ENCODE data around the gene URB1. TPM values are rescaled to one million over a fixed set of nuclear protein-coding genes. Genes with fewer than 3 reads are reported as not detected.

Gene URB1
- total RNA-seq, 2 experiments from 2014 or later, result 19.4 to 25.4 TPM

DNA sequence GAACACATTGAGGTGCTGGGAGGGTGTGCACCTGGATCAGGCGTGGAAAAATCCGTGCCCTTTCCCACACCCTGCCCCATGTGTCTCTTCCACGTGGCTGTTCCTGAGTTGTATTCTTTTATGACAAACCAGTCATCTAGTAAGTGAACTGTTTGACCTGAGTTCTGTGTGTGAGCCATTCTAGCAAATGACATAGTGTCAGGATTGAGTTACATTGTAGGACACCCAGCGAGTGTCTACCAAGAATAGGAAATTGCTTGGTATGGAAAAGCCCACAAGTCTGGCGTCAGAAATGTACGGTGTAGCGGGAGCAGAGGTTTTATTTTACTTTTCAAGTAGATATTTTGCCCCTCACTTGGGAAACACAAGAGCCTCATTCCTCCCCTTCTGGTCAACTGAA is 95.4 kb downstream of the URB1 start:
- H3K4me2 ChIP-seq (ENCODE audit: low read length), result no peak overlapping the region
- no TSS peak for BruUV-seq (replicated peaks)
- no peak overlapping the region for H2AFZ ChIP-seq (ENCODE audit: low read length)
- ChIA-PET CTCF (ENCODE audit: unreplicated experiment) (no interaction called here), POLR2A (interaction anchor here (0.5 kb wide), 1 partner anchor 122 kb away, joined by 6 read pairs; no protein-coding TSS in a partner anchor)
- no peak for TF ChIP-seq CTCF (conservative IDR thresholded peaks at IDR 0.05; ENCODE audit: low read length)
- no peak for TF ChIP-seq EZH2phosphoT487 (IDR thresholded peaks at IDR 0.05; ENCODE audit: borderline replicate concordance, low read depth, low read length)
- no peaks in the 10 kb centered on the region for H3K9me2 ChIP-seq (ENCODE audit: insufficient read depth, low read length)
- H3K36me3 ChIP-seq (ENCODE audit: insufficient read depth, low read length), result peaks cover 17% of the 10 kb centered on the region; the same call in 1 of the 2 replicates
- no peaks in the 10 kb centered on the region for H3K4me1 ChIP-seq (ENCODE audit: insufficient read depth, low read length, poor library complexity, severe bottlenecking)
- no peak overlapping the region for H3K27ac ChIP-seq (ENCODE audit: low read depth, low read length, poor library complexity, severe bottlenecking)
- intact Hi-C loops (cut with micrococcal nuclease; ENCODE audit: unreplicated experiment), result no loop called here
- no peaks in the 10 kb centered on the region for H3K9me3 ChIP-seq (ENCODE audit: low read length)
- no peaks in the 10 kb centered on the region for H3K79me2 ChIP-seq (ENCODE audit: insufficient read depth, low read depth, low read length)
- no peak overlapping the region for H3K4me3 ChIP-seq (ENCODE audit: low read depth, low read length, poor library complexity, severe bottlenecking)
- DNase-seq (ENCODE audit: low spot score), result no peak
- no peaks in the 10 kb centered on the region for H4K20me1 ChIP-seq (ENCODE audit: insufficient read depth, low read length)

GRCh38 chr21:32285476-32285875 is 107.3 kb downstream of the URB1 start:
- Histone ChIP-seq H3K9me2 (ENCODE audit: insufficient read depth, low read length) (no peaks in the 10 kb centered on the region), H3K4me3 (ENCODE audit: low read depth, low read length, poor library complexity, severe bottlenecking) (no peak overlapping the region), H2AFZ (ENCODE audit: low read length) (no peak overlapping the region), H3K79me2 (ENCODE audit: insufficient read depth, low read depth, low read length) (no peaks in the 10 kb centered on the region), H3K36me3 (ENCODE audit: insufficient read depth, low read length) (no peaks in the 10 kb centered on the region), H3K4me1 (ENCODE audit: insufficient read depth, low read length, poor library complexity, severe bottlenecking) (no peaks in the 10 kb centered on the region), H3K9me3 (ENCODE audit: low read length) (no peaks in the 10 kb centered on the region), H3K27ac (ENCODE audit: low read depth, low read length, poor library complexity, severe bottlenecking) (no peak overlapping the region), H3K4me2 (ENCODE audit: low read length) (no peak overlapping the region), H4K20me1 (ENCODE audit: insufficient read depth, low read length) (no peaks in the 10 kb centered on the region)
- BruUV-seq (replicated peaks), result no TSS peak
- ChIA-PET POLR2A (interaction anchor here (0.5 to 0.6 kb wide), 3 partner anchors 548 to 769 kb away, joined by 3 to 5 read pairs (median 5); no protein-coding TSS in a partner anchor), CTCF (ENCODE audit: unreplicated experiment) (no interaction called here)
- intact Hi-C loops (cut with micrococcal nuclease; ENCODE audit: unreplicated experiment), result no loop called here
- TF ChIP-seq EZH2phosphoT487 (IDR thresholded peaks at IDR 0.05; ENCODE audit: borderline replicate concordance, low read depth, low read length), result no peak
- TF ChIP-seq CTCF (conservative IDR thresholded peaks at IDR 0.05; ENCODE audit: low read length), result no peak
- DNase-seq (ENCODE audit: low spot score), result no peak

DNA sequence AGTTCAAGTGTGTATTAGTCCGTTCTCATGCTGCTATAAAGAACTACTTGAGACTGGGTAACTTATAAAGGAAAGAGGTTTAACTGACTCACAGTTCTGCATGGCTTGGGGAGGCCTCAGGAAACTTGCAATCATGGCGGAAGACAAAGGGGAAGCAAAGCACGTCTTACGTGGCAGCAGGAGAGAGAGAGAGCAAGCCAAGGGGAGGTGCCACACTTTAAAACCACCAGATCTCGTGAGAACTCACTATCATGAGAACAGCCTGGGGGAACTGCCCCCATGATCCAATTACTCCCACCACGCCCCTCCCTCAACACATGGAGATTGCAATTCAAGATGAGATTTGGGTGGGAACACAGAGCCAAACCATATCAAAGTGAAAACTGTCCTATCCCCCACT is 109.8 kb downstream of the URB1 start:
- H3K4me3 ChIP-seq (ENCODE audit: low read depth, low read length, poor library complexity, severe bottlenecking), result no peak overlapping the region
- ChIA-PET POLR2A (no interaction called here), CTCF (ENCODE audit: unreplicated experiment) (no interaction called here)
- no peaks in the 10 kb centered on the region for H3K9me3 ChIP-seq (ENCODE audit: low read length)
- no peak for DNase-seq (ENCODE audit: low spot score)
- no peak overlapping the region for H3K27ac ChIP-seq (ENCODE audit: low read depth, low read length, poor library complexity, severe bottlenecking)
- no peak overlapping the region for H3K4me2 ChIP-seq (ENCODE audit: low read length)
- H3K4me1 ChIP-seq (ENCODE audit: insufficient read depth, low read length, poor library complexity, severe bottlenecking), result peaks cover 9% of the 10 kb centered on the region
- H2AFZ ChIP-seq (ENCODE audit: low read length), result no peak overlapping the region
- no peak for TF ChIP-seq CTCF (conservative IDR thresholded peaks at IDR 0.05; ENCODE audit: low read length)
- TF ChIP-seq EZH2phosphoT487 (IDR thresholded peaks at IDR 0.05; ENCODE audit: borderline replicate concordance, low read depth, low read length), result no peak
- intact Hi-C loops (cut with micrococcal nuclease; ENCODE audit: unreplicated experiment), result no loop called here
- H4K20me1 ChIP-seq (ENCODE audit: insufficient read depth, low read length), result no peaks in the 10 kb centered on the region
- H3K79me2 ChIP-seq (ENCODE audit: insufficient read depth, low read depth, low read length), result peaks cover 5% of the 10 kb centered on the region; the same call in 1 of the 2 replicates
- no TSS peak for BruUV-seq (replicated peaks)
- H3K9me2 ChIP-seq (ENCODE audit: insufficient read depth, low read length), result no peaks in the 10 kb centered on the region
- H3K36me3 ChIP-seq (ENCODE audit: insufficient read depth, low read length), result no peaks in the 10 kb centered on the region
